ENCODE data around the gene SEC23B. TPM values are rescaled to one million over a fixed set of nuclear protein-coding genes. Genes with fewer than 3 reads are reported as not detected.

The SEC23B gene
- total RNA-seq, 1 experiment from 2014 or later, result 22.0 TPM

DNA sequence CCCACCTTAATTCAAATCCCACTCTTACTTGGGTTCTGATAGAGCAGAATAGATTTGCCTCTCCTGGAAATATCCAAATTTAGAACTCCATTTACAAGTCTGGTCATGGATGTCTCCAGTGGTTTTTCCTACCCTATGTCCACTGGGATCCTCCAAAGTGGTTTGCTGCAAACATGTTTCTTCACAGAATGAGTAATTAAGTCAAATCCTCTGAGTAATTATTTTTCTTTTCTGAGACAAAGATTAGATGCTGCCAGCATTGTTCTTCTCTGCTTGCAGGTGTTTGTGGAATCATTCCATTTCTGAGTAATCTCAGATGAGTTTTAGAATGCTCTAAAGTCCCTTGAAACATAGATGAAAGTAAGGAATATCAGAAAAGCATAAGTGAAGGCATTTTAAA, 102.0 kb downstream of the SEC23B start:
- no TSS peak for BruUV-seq (replicated peaks)
- H3K27ac Mint-ChIP-seq (ENCODE audit: unreplicated experiment), result no peak overlapping the region
- H3K4me3 Mint-ChIP-seq (ENCODE audit: low read depth, unreplicated experiment), result no peak overlapping the region
- H3K9me3 Mint-ChIP-seq (ENCODE audit: low read depth, unreplicated experiment), result no peaks in the 10 kb centered on the region
- DNase-seq, result no peak
- TF ChIP-seq, protein P1, sequence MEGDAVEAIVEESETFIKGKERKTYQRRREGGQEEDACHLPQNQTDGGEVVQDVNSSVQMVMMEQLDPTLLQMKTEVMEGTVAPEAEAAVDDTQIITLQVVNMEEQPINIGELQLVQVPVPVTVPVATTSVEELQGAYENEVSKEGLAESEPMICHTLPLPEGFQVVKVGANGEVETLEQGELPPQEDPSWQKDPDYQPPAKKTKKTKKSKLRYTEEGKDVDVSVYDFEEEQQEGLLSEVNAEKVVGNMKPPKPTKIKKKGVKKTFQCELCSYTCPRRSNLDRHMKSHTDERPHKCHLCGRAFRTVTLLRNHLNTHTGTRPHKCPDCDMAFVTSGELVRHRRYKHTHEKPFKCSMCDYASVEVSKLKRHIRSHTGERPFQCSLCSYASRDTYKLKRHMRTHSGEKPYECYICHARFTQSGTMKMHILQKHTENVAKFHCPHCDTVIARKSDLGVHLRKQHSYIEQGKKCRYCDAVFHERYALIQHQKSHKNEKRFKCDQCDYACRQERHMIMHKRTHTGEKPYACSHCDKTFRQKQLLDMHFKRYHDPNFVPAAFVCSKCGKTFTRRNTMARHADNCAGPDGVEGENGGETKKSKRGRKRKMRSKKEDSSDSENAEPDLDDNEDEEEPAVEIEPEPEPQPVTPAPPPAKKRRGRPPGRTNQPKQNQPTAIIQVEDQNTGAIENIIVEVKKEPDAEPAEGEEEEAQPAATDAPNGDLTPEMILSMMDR (IDR thresholded peaks at IDR 0.05; ENCODE audit: unreplicated experiment), result no peak
- CTCF ChIA-PET, result no interaction called here
- no peaks in the 10 kb centered on the region for H3K36me3 Mint-ChIP-seq (ENCODE audit: insufficient read depth, unreplicated experiment)
- no peaks in the 10 kb centered on the region for H3K27me3 Mint-ChIP-seq (ENCODE audit: unreplicated experiment)
- intact Hi-C loops (cut with micrococcal nuclease; ENCODE audit: unreplicated experiment), result no loop called here
- H3K4me1 Mint-ChIP-seq (ENCODE audit: low read depth, unreplicated experiment), result no peaks in the 10 kb centered on the region

Small RNA genes within 50 kb of the gene (microRNA-seq; reads per million reads assigned to microRNA genes)
- gene MIR3192, result 1.4 reads per million

Other genes starting within 250 kb of the SEC23B start
- 4.6 and 5.0 TPM in 2 replicates for gene ZNF133, start 219.4 kb upstream of the SEC23B start, total RNA-seq (2022)
- gene DZANK1, start 40.9 kb upstream of the SEC23B start, total RNA-seq (2022), result 0.86 and 1.0 TPM in 2 replicates
- 4.1 and 4.2 TPM in 2 replicates for gene POLR3F, start 40.5 kb upstream of the SEC23B start, total RNA-seq (2022)
- gene RBBP9, start 10.7 kb upstream of the SEC23B start, total RNA-seq (2022), result 3.5 and 5.5 TPM in 2 replicates
- gene SMIM26, start 59.5 kb downstream of the SEC23B start, total RNA-seq (2022), result 17.8 and 20.9 TPM in 2 replicates
- 14.2 and 14.3 TPM in 2 replicates for gene DTD1, start 80.1 kb downstream of the SEC23B start, total RNA-seq (2022)

Data from Calu3 (cell line).